Activated CD8-positive, alpha-beta memory T cell treated with anti-CD3 and anti-CD28 coated beads for 36 hours (primary cell): Measurements from ENCODE around the gene PRKCA. TPM values are rescaled to one million over a fixed set of nuclear protein-coding genes. Genes with fewer than 3 reads are reported as not detected.

ENCODE experiments used
- CTCF ChIA-PET: fragments of 350-600 bp; sonication (Branson Sonifier 250); formaldehyde crosslinking; loops from one replicate; lab custom pipeline; 2021; ENCODE audit warnings: antibody characterized with exemption; lab: Charles Lee
- POLR2A ChIA-PET: fragments of 350-600 bp; sonication (Branson Sonifier 250); formaldehyde crosslinking; loops from one replicate; lab custom pipeline; 2021; ENCODE audit warnings: antibody characterized with exemption; lab: Charles Lee
- total RNA-seq, 2 experiments: library from RNA; stranded (reverse); gene quantifications; one replicate each; pipeline ENCODE4 v1.2.3, GENCODE V29; 2021

Gene PRKCA
- total RNA-seq, 2 experiments from 2014 or later, result 70.3 to 73.4 TPM

DNA sequence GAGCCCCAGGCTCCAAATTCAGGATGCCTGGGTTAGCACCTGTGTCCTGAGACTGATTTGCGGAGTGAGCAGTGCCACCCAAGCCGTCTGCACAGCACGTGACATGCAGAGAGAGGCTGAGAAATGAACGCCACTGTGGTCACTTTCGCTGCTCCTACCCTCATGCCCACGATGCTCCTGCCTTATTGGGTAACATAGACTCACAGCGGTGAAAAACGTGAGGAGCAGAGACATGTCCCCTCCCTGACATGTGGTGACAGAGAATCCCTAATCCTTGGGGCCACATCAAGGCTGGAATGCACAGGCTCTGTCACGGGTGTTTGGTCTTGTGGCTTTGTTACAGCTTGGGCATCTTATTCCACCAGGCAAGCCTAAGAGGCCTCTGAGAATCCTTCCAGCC is 480.4 kb downstream of the PRKCA start:
- POLR2A ChIA-PET, result no interaction called here
- CTCF ChIA-PET, result no interaction called here

- ChIA-PET POLR2A (no interaction called here), CTCF (no interaction called here)
Observed at GRCh38 chr17:66783656-66784381, 481.4 kb downstream of the PRKCA start.

- ChIA-PET CTCF (no interaction called here), POLR2A (no interaction called here)
Observed at GRCh38 chr17:66784621-66785364, 482.4 kb downstream of the PRKCA start.

DNA sequence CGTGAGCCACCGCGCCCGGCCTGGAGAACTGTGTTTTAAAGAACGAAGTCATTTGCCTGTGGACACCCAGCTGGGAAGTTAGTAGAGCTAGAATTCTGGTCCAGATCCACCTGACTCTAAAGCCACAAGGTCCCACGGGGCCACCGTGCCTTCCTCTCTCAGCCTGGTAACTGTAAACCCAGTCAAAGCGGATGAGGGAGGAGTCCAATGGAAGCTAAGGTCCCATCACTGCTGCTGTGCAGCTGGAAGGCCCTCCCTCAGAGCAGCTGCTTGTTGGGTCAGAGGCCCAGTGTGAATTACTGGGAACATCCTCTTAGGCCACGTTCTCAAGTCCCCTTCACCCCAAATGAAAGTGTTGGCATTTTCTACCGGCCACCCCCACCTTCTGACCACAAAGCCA is 483.7 kb downstream of the PRKCA start:
- CTCF ChIA-PET, result no interaction called here
- POLR2A ChIA-PET, result no interaction called here

DNA sequence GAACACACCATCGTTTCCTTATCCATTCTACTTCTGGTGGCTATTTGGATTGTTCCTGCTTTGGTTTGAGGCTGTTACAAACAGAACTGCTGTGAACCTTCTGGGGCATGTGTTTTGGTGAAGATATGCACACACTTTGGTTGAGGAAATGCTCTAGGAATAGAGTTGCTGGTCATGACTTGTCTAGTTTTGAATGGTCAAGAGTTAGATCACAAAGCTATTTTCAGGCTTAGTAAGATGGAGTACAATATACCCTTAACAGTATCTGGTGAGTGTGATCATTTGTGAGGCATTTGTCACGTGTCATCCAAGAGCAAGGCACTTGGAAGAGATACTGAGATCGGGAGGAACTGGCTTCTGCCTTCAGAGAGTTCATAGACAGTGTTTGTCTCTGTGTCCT is 485.5 kb downstream of the PRKCA start:
- CTCF ChIA-PET, result no interaction called here
- POLR2A ChIA-PET, result no interaction called here

DNA sequence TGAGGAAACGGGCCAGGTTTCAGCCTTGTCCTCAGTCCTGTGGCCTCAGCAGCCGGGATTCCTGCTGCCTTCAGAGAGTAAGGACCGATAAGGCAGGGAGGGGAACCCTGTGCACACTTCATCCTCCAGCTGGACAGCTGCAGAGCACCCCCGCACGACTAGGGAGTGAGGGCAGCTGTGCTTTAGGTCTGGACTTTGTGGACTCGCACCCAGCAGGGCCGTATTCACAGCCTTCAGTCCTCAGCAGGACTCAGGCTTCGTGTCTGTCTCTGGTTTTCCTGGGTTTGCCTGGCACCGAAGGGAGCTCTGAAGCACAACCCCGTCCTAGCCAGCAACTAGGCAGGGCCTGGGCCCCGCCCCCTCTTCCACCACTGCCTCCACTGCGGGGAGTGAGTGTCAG is 486.7 kb downstream of the PRKCA start:
- CTCF ChIA-PET, result no interaction called here

GRCh38 chr17:66789961-66790437 is 487.6 kb downstream of the PRKCA start:
- POLR2A ChIA-PET, result no interaction called here

More for the DNA sequence above, 486.7 kb downstream of the PRKCA start:
- POLR2A ChIA-PET, result no interaction called here

DNA sequence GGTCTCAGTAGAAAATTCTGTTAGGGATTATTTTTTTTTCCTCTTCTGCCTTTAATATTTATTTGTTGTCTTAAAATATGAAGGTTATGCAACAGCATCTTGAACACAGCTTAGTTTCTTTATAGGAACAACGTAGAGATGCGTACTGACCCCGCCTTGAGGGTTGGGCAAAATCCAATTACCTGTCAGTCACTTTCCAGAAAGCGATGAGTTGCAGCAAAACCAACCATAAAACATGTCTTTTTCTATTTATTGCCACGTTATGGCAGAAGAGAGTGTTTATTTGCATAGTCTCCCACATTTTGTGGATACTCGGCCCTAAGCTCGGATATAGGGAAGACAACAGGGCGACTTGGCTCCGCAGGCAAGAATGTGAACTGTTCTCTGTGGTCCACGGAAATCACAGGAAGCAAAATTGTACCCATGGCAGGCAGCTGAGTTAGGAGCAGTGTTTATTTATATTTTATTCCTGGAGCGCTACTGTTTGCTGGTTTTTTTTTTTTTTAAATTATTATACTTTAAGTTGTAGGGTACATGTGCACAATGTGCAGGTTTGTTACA is 488.2 kb downstream of the PRKCA start:
- POLR2A ChIA-PET, result no interaction called here
- CTCF ChIA-PET, result no interaction called here

More at GRCh38 chr17:66789961-66790437, 487.6 kb downstream of the PRKCA start:
- CTCF ChIA-PET, result no interaction called here

GRCh38 chr17:66791347-66791746 is 488.9 kb downstream of the PRKCA start:
- POLR2A ChIA-PET, result no interaction called here
- CTCF ChIA-PET, result no interaction called here

DNA sequence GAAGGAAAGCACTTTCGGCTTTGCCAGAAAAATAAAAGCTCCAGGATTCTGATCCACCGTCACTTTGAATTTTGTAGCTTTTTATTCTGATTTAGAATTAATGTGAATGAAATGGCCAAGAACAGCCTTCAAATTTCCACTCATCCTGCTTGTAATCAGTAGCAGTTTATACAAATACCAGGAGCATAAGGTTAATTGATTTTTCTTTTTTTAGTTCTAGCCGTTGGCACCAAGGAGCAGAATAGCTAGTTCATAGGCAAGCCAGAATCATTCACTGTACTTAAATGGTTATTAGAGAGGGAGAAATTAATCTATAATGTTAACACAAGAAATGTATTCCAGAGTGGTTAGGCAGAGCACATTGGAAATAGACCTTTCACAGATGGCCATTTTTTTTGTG is 491.4 kb downstream of the PRKCA start:
- ChIA-PET CTCF (no interaction called here), POLR2A (no interaction called here)

- ChIA-PET CTCF (no interaction called here), POLR2A (no interaction called here)
Observed at GRCh38 chr17:66795486-66795885, 493.1 kb downstream of the PRKCA start.

GRCh38 chr17:66799849-66800537 is 497.6 kb downstream of the PRKCA start:
- POLR2A ChIA-PET, result no interaction called here
- CTCF ChIA-PET, result no interaction called here

GRCh38 chr17:66803474-66803951 is 501.1 kb downstream of the PRKCA start:
- ChIA-PET CTCF (no interaction called here), POLR2A (no interaction called here)

GRCh38 chr17:66805567-66805966 is 503.2 kb downstream of the PRKCA start:
- CTCF ChIA-PET, result no interaction called here

GRCh38 chr17:66807182-66807581 is 504.8 kb downstream of the PRKCA start:
- POLR2A ChIA-PET, result no interaction called here
- CTCF ChIA-PET, result no interaction called here

More at GRCh38 chr17:66805567-66805966, 503.2 kb downstream of the PRKCA start:
- POLR2A ChIA-PET, result no interaction called here

- ChIA-PET CTCF (no interaction called here), POLR2A (no interaction called here)
Observed at GRCh38 chr17:66809408-66809807, 507.0 kb downstream of the PRKCA start.

GRCh38 chr17:66810951-66811682 is 508.7 kb downstream of the PRKCA start:
- CTCF ChIA-PET, result no interaction called here
- POLR2A ChIA-PET, result no interaction called here

GRCh38 chr17:66811683-66812054 is 509.3 kb downstream of the PRKCA start:
- ChIA-PET CTCF (no interaction called here), POLR2A (no interaction called here)

GRCh38 chr17:66812571-66812970 is 510.2 kb downstream of the PRKCA start:
- CTCF ChIA-PET, result no interaction called here
- POLR2A ChIA-PET, result no interaction called here
